GM18508 (cell line): ENCODE results near the gene ALDH1B1.

Experiments used
- ATAC-seq: cut with Tn5 transposase; IDR thresholded peaks from one replicate; pipeline ENCODE4 v1.9.1; 2021; ENCODE audit warnings: moderate number of reproducible peaks; ENCODE audit not compliant: insufficient read depth, unreplicated experiment

The ALDH1B1 gene

DNA sequence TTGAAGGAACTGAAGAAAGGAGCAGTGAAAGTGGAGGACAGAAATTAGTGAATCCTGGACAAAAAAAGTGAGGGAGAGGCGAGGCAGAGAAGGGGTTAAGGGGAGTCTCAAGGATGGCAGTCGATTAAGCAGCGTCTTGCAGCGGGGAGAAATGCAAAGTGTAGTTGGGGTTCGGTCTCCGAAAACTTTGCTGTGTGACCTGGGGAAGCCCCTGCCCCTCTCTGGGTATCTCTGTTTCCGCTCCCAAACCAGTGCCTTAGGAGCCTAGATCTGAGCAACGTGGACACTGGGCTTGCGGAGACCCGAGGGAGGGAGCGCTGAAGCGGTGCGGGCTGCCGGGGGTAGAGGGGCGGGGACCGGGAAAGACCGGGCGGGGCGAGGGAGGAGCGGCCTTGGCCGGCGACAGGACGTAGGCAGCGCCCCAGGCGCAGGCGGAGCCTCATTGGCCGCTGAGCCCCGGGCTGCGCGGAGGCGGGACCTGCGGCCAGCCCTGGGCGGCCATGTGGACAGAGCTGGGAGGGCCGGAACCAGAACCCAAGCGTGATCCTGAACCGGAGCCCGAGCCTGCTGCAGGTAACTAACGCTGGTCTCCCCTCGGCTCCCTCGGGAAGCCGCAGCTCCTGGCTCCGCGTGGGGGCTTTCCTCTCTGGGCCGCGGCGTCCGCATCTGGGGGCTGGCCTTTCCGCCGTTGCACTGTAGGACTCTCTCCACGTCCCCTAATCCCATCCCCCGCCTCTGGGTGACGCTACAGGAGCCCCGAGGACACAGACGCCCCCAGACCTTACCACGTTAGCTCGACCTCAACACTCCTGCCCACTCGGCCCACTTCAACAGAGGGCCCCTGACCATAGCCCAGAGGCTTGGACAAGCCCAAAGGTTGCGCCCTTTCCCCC lies at the start of gene ALDH1B1:
Gene ALDH1B1, plus strand, starts transcription at position 468 of the 893 bp plus-strand sequence. CDS start 3,047 bp downstream, outside the sequence.
- peak; percentile 80 for ATAC-seq

GRCh38 chr9:38343037-38343436 lies 49.5 kb upstream of the ALDH1B1 start:
- no peak for ATAC-seq

GRCh38 chr9:38343552-38343951 lies 49.0 kb upstream of the ALDH1B1 start:
- ATAC-seq = no peak

DNA sequence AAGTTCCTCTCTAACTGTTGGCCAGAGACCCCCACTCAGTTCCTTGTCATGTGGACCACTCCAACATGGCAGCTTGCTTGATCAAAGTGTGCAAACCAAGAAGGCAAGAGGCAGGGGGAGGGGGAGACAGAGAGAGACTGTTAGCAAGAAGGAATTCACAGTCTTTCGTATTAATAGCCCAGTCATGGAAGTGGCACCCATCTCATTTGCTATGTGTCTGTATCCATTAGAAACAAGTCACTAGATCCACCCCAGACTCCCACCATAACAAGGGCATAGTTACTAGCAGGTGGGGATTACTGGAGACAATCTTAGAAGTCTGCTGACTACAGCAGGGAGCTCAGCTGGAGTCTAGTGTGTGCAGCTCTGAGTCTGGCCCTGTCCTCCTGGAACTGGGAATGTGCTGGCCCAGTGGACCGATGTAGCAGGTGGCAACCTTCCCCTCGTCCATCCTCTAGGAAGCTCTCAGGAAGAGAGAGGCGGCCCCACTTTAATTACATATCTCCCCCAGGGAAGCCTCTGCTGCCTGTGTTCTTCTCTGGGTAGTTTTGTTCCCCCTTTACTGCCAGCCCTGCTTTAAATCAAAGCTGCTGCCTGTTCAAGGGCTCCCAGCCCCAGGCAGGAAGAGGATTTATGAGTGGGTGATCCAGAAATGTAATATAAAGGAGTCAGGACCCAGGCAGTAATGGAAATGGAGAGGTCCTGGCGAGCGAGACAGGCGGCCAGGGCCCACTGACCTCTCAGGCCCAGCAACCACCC lies 47.8 kb upstream of the ALDH1B1 start:
- no peak for ATAC-seq

GRCh38 chr9:38345851-38346755 lies 46.4 kb upstream of the ALDH1B1 start:
- no peak for ATAC-seq

GRCh38 chr9:38346811-38347210 lies 45.7 kb upstream of the ALDH1B1 start:
- no peak for ATAC-seq

GRCh38 chr9:38347271-38347671 lies 45.2 kb upstream of the ALDH1B1 start:
- no peak for ATAC-seq

GRCh38 chr9:38347946-38348345 lies 44.6 kb upstream of the ALDH1B1 start:
- no peak for ATAC-seq

- no peak for ATAC-seq
Observed at GRCh38 chr9:38350529-38350928, 42.0 kb upstream of the ALDH1B1 start.

DNA sequence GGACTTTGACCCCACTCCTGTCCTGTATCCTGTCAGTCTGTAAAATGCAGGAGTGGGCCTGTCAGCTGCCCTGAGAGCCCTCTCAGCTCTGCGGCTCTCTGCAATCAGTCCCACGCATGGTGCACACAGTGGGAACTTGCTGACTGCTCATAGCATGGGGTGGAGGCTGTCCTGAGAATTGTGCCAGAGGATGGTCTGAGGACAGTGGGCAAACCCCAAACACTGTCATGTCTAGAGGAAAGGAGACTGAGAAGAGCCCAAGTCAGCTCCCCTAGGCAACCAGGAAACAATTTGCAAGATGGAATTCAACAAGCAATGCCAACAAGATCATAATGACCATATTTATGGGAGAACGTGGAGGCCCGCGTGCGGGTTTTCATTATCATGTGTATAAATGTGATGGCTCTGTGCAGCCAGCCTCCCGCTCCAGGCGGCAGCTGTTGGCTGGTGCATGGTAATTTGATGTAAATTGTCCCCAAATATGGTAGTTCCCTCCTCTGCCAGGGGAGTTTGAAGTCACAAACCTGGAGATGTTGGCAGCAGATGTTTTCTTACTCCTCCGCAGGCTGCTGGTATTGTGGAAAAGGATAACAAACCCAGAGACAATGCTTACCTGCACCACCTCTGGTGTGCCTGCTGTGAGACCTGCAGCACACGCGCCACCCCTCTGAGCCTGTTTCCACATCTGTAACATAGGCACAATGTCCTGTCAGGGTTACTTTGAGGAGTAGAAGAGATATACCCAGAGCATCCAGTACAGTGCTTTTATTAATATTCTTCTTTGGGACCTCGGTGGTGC lies 39.8 kb upstream of the ALDH1B1 start:
- ATAC-seq = no peak

DNA sequence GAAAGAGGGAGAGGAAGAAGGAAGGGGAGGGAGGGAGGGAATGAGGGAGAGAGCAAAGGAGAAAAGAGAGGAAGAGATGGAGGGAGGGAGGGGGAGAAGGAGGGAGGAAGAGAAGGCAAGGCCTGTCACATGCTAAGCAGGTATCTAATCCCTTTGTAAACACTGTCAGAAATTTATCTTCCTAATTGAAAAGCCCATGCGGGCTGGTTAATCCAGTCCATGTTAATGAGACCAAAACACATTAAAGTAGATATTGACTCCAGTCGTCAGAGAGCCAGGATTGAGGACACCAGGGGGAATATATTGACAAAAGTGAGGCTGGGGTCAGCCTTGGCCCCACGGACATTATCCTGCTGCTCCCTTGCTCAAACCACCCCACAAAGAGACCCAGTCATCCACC lies 37.4 kb upstream of the ALDH1B1 start:
- ATAC-seq = no peak

DNA sequence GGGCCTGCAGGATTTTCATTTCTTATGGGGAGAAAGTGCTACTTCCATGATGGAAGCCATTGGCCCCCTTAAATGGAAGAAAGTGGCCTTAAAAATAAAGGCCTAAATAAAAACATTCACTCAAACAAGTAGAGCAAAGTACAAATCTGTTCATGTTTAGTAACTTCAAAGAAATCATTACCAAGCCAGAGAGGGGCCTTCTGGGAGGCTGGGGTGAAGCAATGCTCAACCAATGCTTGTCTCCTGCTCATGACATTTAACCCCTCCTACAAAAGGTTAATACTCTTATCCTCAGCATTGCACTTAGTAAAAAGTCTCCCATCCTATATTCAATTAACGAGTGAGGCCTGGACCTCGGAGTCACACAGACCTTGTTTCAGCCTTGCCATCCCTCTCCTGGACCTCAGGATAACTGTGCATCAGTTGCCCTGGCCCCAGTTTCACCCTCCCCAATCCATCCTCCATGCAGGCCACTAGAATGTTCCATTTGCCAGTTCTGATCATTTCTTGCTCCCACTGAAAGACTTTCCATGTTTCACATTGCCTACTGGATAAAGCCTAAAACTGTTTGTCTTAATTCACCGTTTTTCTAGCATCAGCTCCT lies 36.9 kb upstream of the ALDH1B1 start:
- ATAC-seq = no peak

DNA sequence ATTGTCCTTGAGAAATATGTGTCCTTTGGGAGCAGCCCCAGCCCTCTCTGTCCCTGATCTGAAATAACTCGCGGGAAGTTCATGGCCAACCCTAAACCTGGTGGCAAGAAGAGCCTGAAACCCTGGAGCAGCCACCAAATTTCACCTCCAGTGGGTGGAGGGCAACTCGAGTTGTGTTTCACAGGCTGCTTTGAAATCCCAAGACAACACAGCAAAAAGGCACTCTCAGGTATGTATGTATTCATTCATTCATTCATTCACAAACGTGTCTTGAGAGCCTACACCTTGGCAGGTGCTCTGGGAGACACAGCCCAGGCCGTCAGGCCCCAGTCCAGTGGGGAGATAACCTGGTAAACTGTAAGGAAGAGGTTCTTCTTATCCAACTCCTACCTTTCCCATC lies 35.7 kb upstream of the ALDH1B1 start:
- ATAC-seq = no peak

DNA sequence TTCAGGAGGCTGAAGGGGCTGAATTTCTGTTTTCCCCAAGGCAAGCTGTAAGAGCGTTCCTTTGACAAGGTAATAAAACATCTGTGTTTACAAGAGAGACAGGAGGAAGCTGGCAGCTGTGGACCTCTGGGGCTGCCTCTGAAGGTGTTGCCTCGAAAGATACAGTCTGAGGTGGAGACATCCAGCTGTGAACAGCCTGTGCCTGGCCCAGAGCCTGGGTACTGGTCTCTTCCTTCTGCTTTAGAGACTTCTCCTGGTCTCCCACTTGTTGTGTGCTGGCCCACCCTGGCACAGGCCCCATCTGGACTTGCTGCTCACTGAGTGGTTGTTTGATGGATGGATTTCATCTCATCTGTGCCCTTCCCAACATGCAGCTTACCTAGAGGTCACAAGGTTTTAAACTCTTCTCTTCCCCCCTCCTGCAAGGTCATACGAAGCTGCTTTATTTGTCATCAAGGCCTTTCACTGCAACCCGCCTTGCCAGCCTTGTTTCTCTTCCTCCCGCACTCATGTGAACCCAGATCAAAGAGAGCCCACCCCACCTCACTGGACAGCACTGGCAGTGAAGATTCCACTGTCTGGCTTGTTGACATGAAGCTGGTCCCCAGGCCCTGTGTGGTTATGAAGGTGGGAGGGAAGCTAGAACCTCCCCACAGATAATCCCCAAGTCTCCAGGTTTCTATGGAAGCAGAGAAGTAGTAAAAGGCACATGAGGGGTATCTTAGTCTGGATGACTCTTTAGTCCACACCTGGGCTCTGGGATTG lies 35.0 kb upstream of the ALDH1B1 start:
- no peak for ATAC-seq

GRCh38 chr9:38358390-38359296 lies 33.9 kb upstream of the ALDH1B1 start:
- no peak for ATAC-seq

GRCh38 chr9:38359297-38359653 lies 33.2 kb upstream of the ALDH1B1 start:
- no peak for ATAC-seq

DNA sequence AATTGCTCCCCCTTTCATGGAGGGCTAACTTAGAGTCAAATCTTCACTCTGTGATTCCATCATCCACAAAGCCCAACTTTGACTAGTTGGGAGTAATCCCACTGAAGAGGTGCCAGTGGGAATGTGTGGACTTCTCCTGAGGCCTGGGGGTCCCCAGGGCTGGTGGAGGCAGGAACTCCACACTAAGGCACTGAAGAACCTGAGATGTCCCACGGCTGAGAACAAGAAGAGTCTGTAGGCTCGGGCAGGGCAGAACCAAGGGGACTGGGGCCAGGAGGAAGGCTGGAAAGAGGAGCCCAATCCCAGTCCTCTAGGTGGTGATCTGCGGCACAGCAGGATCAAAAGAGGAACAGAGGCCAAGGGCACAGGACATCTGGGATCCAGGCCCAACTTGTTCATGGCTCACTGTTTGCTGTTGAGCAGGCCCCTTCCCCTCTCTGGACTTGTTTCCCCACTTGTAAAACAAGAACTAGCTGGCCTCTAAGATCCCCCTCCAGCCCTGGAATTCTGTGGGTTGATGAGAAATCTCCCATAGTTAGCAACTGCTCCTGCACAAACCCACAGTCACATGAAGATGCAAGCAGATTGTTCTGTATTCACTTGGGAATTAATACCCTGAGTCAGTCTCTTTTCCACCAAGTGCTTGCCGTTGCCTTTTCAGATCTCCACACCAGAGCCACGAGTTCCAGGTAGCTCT lies 32.7 kb upstream of the ALDH1B1 start:
- ATAC-seq = no peak
